NCI-H446 treated with DMSO at 0.1 percent for 48 hours (cell line): ENCODE results near the gene HCRT.
"Not testable (repeated sequence)": the region's sequence is repeated elsewhere in the genome, so short reads cannot be mapped to it uniquely, and the experiment has no call there.

Experiments used
- DNase-seq: peaks from one replicate; lab custom pipeline; 2025; lab: John Stamatoyannopoulos, UW

The HCRT gene

DNA sequence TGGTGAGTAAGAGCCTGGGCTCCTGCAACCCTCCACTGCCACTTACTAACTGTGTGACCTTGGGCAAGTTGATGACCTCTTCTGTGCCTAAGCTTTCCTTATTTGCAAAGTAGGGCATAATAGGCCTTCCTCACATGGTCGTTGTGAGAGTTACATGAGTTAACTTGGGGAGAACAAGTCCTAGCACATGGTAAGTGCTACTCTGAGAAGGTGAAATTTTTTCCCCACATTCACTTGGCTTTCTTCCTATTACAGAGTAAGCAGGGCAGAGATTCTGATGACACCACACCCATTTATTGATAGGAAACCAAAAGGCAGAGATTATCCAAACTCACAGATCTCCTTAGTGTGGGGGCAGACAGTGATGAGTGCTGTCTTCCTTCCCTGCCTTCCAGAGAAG, 5.9 kb downstream of the HCRT start:
- DNase-seq = no peak

DNA sequence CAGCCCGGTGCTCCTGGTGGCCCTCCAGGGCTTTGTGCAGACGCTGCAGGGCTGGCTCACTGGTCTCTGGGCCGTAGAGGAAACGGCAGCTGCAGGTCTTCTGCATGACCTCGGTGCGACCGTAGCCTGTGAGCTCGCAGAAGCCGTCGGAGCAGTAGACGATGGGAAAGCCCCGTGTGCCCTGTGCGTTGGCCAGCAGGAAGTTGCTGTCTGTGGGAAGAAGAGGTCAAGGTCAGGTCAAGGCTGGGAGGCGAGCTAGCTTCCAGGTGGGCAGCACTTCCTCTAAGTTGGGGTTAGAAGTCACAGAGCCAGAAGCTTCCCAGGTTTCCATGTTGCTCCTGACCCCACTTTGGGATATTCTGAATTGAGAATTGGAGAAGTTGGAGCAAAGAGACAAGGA, 6.4 kb downstream of the HCRT start:
- no peak for DNase-seq

GRCh38 chr17:42177684-42178083, 7.6 kb downstream of the HCRT start:
- DNase-seq = no peak

- DNase-seq = no peak
Observed at GRCh38 chr17:42174126-42174783, 11.0 kb downstream of the HCRT start.

DNA sequence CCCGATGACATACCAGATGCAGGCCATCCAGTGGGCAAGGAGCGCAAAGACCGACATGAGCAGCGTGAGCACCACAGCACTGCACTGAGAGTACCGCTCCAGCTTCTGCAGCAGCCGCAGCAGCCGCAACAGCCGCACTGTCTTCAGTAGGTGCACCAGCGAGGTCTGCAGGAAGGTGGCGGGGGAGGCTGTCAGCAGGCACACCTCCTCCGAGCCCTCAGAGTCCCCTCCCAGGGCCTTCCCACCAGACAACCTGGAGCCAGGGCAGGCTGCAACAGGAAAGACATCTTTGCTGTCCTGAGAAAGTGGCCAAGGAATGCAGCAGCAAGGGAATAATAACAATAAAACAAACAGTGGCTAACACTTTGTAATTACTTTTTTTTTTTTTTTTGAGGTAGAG, 13.4 kb downstream of the HCRT start:
- DNase-seq = no peak

GRCh38 chr17:42169351-42169750, 15.9 kb downstream of the HCRT start:
- no peak for DNase-seq

DNA sequence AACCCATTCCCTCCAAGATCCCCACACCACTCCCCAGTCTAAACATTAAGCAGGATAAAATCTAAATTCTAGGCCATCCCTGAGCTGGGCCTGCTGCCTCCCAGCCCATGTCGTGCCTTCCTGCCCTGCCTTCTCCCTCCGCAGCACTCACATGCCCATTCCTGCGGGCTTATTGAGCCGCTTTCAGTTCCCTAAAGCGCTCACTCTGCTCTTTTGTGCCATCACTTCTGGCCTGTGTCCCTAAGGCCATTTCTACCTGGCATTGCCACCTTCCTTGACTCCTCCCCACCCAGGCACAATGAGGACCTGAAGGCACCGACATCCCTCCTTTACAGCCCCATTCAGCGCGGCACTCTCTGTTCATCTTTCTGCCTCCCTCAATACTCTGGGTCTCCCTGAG, 17.4 kb downstream of the HCRT start:
- DNase-seq = no peak

- no peak for DNase-seq
Observed at GRCh38 chr17:42166196-42166763, 19.0 kb downstream of the HCRT start.

DNA sequence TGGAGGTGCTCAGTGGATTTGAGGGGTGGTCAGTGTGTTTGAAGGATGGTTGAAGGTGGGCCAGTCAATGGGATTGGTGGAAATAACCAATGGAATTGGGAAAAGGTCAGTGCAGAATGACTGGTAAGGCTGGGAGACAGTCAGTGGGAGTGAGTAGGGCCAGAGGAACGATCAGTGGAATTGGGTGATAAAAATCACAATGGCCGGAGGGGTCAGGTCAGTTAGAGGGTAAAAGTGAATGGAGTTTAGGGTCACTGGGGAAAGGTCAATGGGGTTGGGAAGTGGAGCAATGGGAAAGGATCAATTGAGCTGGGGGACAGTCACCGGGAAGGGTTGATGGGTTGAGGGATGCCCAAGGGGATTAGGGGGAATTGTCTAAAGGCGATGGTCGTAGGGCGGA, 19.5 kb downstream of the HCRT start:
- DNase-seq = no peak

GRCh38 chr17:42163696-42164407, 21.4 kb downstream of the HCRT start:
- no peak for DNase-seq

GRCh38 chr17:42163113-42163512, 22.1 kb downstream of the HCRT start:
- no peak for DNase-seq

- no peak for DNase-seq
Observed at GRCh38 chr17:42160531-42160910, 24.7 kb downstream of the HCRT start.

GRCh38 chr17:42159796-42160530, 25.3 kb downstream of the HCRT start:
- no peak for DNase-seq

- no peak for DNase-seq
Observed at GRCh38 chr17:42155614-42156045, 29.6 kb downstream of the HCRT start.

DNA sequence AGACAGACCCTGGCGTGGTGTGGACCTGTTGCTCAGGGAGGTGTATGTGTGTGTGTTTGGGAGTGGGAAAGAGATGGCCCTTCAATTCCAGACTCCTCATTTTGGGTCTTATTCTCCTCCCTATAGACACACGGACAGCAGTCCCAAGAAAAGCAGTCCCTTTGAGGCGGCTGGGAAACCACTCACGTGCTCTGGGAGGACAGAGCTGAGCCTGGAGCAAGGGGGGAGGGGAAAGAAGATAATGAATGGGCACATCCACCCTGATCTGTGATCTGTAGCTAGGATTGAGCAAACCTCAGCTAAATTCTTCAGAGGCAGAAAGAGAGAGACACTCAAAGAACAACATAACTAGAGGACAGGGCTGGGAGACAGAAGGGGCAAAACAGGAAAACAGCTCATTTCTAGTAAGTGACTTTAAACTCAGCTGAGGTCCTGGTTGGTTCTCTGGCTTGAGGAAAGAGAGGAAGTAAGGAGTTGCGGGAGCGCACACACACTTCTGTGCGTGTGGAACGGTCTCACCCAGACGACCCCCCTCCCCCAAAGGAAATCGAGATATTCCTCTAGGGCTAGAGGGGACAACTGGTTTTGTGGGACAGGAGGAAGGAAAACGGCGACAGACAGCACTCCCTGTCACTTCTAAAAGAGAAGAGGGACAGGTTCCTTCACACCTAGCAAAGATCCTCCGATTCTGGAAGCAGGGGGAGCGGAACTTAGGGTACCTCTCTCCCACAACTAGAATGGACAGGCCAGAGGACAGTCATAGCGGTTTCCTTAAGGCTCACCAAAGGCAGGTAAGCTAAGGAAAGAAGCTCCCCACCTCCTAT, 31.1 kb downstream of the HCRT start:
- no peak for DNase-seq

DNA sequence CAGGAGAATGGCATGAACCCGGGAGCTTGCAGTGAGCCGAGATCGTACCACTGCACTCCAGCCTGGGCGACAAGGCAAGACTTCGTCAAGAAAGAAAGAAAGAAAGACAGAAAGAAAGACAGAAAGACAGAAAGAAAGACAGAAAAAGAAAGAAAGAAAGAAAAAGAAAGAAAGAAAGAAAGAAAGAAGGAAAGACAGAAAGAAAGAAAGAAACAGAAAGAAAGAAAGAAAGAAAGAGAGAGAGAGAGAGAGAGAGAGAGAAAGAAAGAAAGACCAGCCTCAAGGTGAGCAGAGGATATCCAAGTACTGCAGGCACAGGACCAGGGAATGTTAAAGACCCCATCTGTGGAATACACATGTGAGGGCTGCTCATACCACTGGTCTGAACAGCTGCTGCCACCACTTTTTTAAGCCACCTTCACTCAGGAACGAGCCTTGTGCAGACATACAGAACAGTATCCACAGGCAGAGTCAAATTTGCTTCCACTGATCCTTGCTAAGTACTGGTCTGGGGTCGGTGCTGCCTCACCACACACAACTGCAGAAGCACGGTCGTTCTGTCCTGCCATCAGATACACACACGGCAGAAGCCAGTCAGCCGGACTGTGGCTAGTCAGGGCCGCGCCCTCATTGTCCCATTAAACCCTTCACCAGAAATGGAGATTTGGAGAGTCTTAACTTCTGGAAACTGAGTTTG, 38.2 kb downstream of the HCRT start:
- DNase-seq = no peak

DNA sequence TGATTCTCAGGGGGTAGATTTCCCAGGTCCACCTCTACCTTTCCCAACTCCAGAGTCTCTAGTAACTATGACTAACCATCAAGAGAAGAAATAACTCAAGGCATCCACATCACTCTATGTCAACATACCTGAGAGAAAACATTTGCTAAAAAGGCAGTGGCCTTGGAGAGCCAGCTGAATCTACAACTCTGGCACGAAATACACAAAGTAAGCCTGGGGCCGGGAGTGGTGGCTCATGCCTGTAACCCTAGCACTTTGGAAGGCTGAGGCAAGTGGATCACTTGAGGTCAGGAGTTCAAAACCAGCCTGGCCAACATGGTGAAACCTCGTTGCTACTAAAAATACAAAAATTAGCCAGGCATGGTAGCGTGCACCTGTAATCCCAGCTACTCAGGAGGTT, 42.1 kb downstream of the HCRT start:
- DNase-seq = not testable (repeated sequence)

DNA sequence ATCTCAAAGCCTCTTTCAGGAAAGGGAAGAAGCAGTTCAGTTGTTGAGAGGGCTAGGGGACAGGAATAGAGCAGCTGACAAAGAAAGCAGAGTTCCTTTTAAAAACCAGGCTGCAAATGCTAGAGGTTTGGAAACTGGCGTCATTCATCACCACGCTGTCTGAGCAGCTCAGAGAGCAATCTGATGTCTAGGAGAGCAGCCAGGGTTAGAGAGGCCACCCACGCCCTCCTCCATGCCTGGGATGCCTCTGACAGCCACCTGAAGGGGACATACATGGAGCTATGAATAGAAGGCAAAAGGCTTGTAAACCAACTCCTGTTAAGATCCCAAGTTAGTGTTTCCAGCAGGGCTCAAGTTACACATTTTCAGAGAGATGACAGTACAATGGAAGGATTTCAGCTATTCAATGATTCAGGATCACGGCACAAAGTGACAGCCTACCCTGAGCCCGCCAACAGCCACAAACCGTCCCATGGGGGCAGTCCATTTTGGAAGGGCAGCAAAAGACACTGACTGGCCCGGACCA, 42.8 kb downstream of the HCRT start:
- no peak for DNase-seq

DNA sequence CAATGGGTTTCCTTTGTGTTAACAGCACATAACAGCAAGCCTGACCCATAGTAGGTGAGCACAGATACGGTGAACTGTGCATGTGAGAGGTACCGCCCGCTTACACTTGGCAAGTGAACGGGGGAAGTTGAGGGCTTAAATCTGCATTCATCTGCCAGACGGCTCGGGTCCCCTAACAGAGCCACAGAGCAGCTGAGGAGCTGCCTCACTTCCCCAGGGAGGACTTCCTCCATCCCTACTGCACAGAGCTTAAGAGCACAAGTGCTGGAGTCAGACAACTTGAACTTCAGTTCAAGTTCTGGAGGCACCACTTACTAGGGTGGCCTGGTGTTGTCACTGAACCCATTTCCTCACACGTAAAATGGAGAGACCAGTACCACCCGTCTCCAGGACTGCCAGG, 43.9 kb downstream of the HCRT start:
- no peak for DNase-seq

GRCh38 chr17:42140690-42141089, 44.6 kb downstream of the HCRT start:
- DNase-seq = not testable (repeated sequence)
